GM18870 (cell line): ENCODE data around the gene DPYSL4.

Experiments used
- ATAC-seq: cut with Tn5 transposase; IDR thresholded peaks from one replicate; pipeline ENCODE4 v1.9.1; 2021; ENCODE audit warnings: moderate library complexity; ENCODE audit not compliant: unreplicated experiment

Gene DPYSL4

GRCh38 chr10:132238371-132239125 is 51.8 kb downstream of the DPYSL4 start:
- ATAC-seq: no peak

GRCh38 chr10:132239126-132240031 is 52.6 kb downstream of the DPYSL4 start:
- no peak for ATAC-seq

GRCh38 chr10:132240156-132240555 is 53.4 kb downstream of the DPYSL4 start:
- no peak for ATAC-seq

- ATAC-seq: no peak
Measured at GRCh38 chr10:132240581-132240980, 53.8 kb downstream of the DPYSL4 start.

- ATAC-seq: no peak
Measured at GRCh38 chr10:132241086-132241485, 54.3 kb downstream of the DPYSL4 start.

- no peak for ATAC-seq
Measured at GRCh38 chr10:132241496-132241895, 54.7 kb downstream of the DPYSL4 start.

- ATAC-seq: no peak
Measured at GRCh38 chr10:132242103-132242840, 55.5 kb downstream of the DPYSL4 start.

- ATAC-seq: no peak
Measured at GRCh38 chr10:132243141-132243540, 56.4 kb downstream of the DPYSL4 start.

GRCh38 chr10:132243626-132244025 is 56.9 kb downstream of the DPYSL4 start:
- ATAC-seq: no peak

- no peak for ATAC-seq
Measured at GRCh38 chr10:132245056-132245455, 58.3 kb downstream of the DPYSL4 start.

- ATAC-seq: no peak
Measured at GRCh38 chr10:132246296-132246695, 59.5 kb downstream of the DPYSL4 start.

GRCh38 chr10:132247943-132248342 is 61.2 kb downstream of the DPYSL4 start:
- no peak for ATAC-seq

- ATAC-seq: no peak
Measured at GRCh38 chr10:132248455-132249225, 61.9 kb downstream of the DPYSL4 start.

GRCh38 chr10:132249226-132249724 is 62.5 kb downstream of the DPYSL4 start:
- ATAC-seq: no peak

- ATAC-seq: no peak
Measured at GRCh38 chr10:132249824-132250375, 63.2 kb downstream of the DPYSL4 start.

- no peak for ATAC-seq
Measured at GRCh38 chr10:132250481-132251475, 64.0 kb downstream of the DPYSL4 start.

- no peak for ATAC-seq
Measured at GRCh38 chr10:132251928-132252327, 65.2 kb downstream of the DPYSL4 start.

- no peak for ATAC-seq
Measured at GRCh38 chr10:132252412-132252811, 65.7 kb downstream of the DPYSL4 start.
